H1 (cell line): ENCODE results near the gene CSH1. TPM values are rescaled to one million over a fixed set of nuclear protein-coding genes. Genes with fewer than 3 reads are reported as not detected.

ENCODE experiments used
- CTCF ChIA-PET: fragments of 300-600 bp; sonication (Branson Sonifier 250); formaldehyde crosslinking; loops from one replicate; lab custom pipeline; 2021; ENCODE audit not compliant: partially characterized antibody; lab: Charles Lee
- POLR2A ChIA-PET: fragments of 300-600 bp; sonication (Branson Sonifier 250); formaldehyde crosslinking; loops from one replicate; lab custom pipeline; 2021; ENCODE audit warnings: inconsistent platforms; ENCODE audit not compliant: partially characterized antibody; lab: Charles Lee
- DNase-seq, 2 experiments: peaks; one replicate each; pipeline versions ENCODE4 v3.0.0 to v3.0.0-alpha.2; 2010 to 2022; ENCODE audit warnings: low spot score in 2 of 2, low read depth in 1 of 2, mixed read lengths in 1 of 2
- FAIRE-seq: peaks from 2 replicates; lab custom pipeline; 2011; peaks lifted over from hg19 to GRCh38; lab: Jason Lieb, UNC
- H2AFZ ChIP-seq: 2 replicates; pipeline ENCODE4 v1.8.1; 2012; ENCODE audit warnings: low read length, inconsistent platforms
- H2AK5ac ChIP-seq: 2 replicates; pipeline ENCODE4 v1.6.1; 2013; ENCODE audit warnings: low read depth, low read length
- H2BK120ac ChIP-seq: replicated peaks from 2 replicates; pipeline ENCODE3; 2013; ENCODE audit warnings: low read depth, low read length, inconsistent platforms
- H2BK12ac ChIP-seq: 2 replicates; pipeline ENCODE4 v1.6.1; 2013; ENCODE audit warnings: low read depth, low read length
- H2BK15ac ChIP-seq: 2 replicates; pipeline ENCODE4 v1.6.1; 2013; ENCODE audit warnings: low read length
- H2BK20ac ChIP-seq: 2 replicates; pipeline ENCODE4 v1.6.1; 2013; ENCODE audit warnings: low read length
- H2BK5ac ChIP-seq: 2 replicates; pipeline ENCODE4 v1.6.1; 2013; ENCODE audit warnings: low read depth, low read length
- H3K14ac ChIP-seq: 2 replicates; pipeline ENCODE4 v1.6.1; 2013; ENCODE audit warnings: inconsistent platforms; ENCODE audit not compliant: insufficient read length
- H3K18ac ChIP-seq: 2 replicates; pipeline ENCODE4 v1.6.1; 2013; ENCODE audit warnings: low read length; ENCODE audit errors: extremely low read depth
- H3K23ac ChIP-seq: 2 replicates; pipeline ENCODE4 v1.6.1; 2013; ENCODE audit warnings: inconsistent platforms; ENCODE audit not compliant: insufficient read length
- H3K23me2 ChIP-seq: 2 replicates; pipeline ENCODE4 v1.6.1; 2013; ENCODE audit warnings: low read depth, low read length
- H3K27ac ChIP-seq: 2 replicates; pipeline ENCODE4 v1.6.1; 2011; ENCODE audit warnings: low read depth, low read length, inconsistent platforms
- H3K27me3 ChIP-seq, 4 experiments: replicated peaks in 1 of 4; 1 replicate in 1 of 4; 2 replicates in 3 of 4; pipeline versions ENCODE4 v1.6.1 to v1.8.1; 2011 to 2013; ENCODE audit warnings: low read length in 3 of 4, mild to moderate bottlenecking in 3 of 4, inconsistent platforms in 2 of 4, mixed read lengths in 2 of 4, moderate library complexity in 1 of 4; ENCODE audit not compliant: control insufficient read depth in 3 of 4, insufficient read depth in 3 of 4; ENCODE audit errors: extremely low read depth in 1 of 4
- H3K36me3 ChIP-seq, 4 experiments: 2 replicates each; pipeline versions ENCODE4 v1.6.1 to v1.8.1; 2011 to 2013; ENCODE audit warnings: mild to moderate bottlenecking in 4 of 4, low read length in 3 of 4, moderate library complexity in 2 of 4, control low read depth in 1 of 4, inconsistent platforms in 1 of 4; ENCODE audit not compliant: insufficient read depth in 4 of 4, control insufficient read depth in 2 of 4
- H3K4ac ChIP-seq: replicated peaks from 2 replicates; pipeline ENCODE3; 2013; ENCODE audit warnings: low read length, low read depth, mixed read lengths, inconsistent platforms; ENCODE audit not compliant: insufficient read length
- H3K4me1 ChIP-seq, 4 experiments: replicated peaks in 1 of 4; 1 replicate in 1 of 4; 2 replicates in 3 of 4; pipeline versions ENCODE4 v1.6.1 to v1.8.1; 2011 to 2013; ENCODE audit warnings: low read length in 3 of 4, inconsistent platforms in 2 of 4, mixed read lengths in 1 of 4; ENCODE audit not compliant: insufficient read depth in 4 of 4, control insufficient read depth in 3 of 4
- H3K4me2 ChIP-seq, 2 experiments: 2 replicates each; pipeline versions ENCODE4 v1.6.1 to v1.8.1; 2011 to 2013; ENCODE audit warnings: low read depth in 2 of 2, low read length in 2 of 2, control low read depth in 1 of 2, inconsistent platforms in 1 of 2, mild to moderate bottlenecking in 1 of 2; ENCODE audit not compliant: insufficient read depth in 1 of 2
- H3K4me3 ChIP-seq, 4 experiments: fragments of 200-600, 300-600 bp in 1 of 4; sonication (generic), shearing (Covaris generic), sonication (Bioruptor Twin) in 1 of 4; 2 replicates each; pipeline versions ENCODE4 v1.5.1 to v1.8.1; 2011 to 2016; ENCODE audit warnings: low read length in 4 of 4, low read depth in 3 of 4, control low read depth in 2 of 4, inconsistent platforms in 2 of 4, mild to moderate bottlenecking in 2 of 4, mixed read lengths in 1 of 4, moderate library complexity in 1 of 4; ENCODE audit not compliant: insufficient read depth in 2 of 4; ENCODE audit errors: extremely low read depth in 1 of 4
- H3K56ac ChIP-seq: replicated peaks from 2 replicates; pipeline ENCODE3; 2013; ENCODE audit warnings: low read depth, mild to moderate bottlenecking, mixed read lengths, low read length, inconsistent platforms; ENCODE audit not compliant: insufficient read length
- H3K79me1 ChIP-seq: 2 replicates; pipeline ENCODE4 v1.6.1; 2013; ENCODE audit warnings: low read depth, low read length, control low read depth
- H3K79me2 ChIP-seq, 2 experiments: 2 replicates each; pipeline versions ENCODE4 v1.6.1 to v1.8.1; 2012 to 2013; ENCODE audit warnings: low read length in 2 of 2, mild to moderate bottlenecking in 2 of 2, inconsistent platforms in 1 of 2; ENCODE audit not compliant: insufficient read depth in 2 of 2, control insufficient read depth in 1 of 2
- H3K9ac ChIP-seq, 4 experiments: replicated peaks in 1 of 4; 1 replicate in 1 of 4; 2 replicates in 3 of 4; pipeline versions ENCODE4 v1.6.1 to v1.8.1; 2011 to 2013; ENCODE audit warnings: low read depth in 3 of 4, low read length in 3 of 4, control low read depth in 2 of 4, mild to moderate bottlenecking in 2 of 4, moderate library complexity in 2 of 4, inconsistent platforms in 1 of 4; ENCODE audit errors: extremely low read depth in 1 of 4
- H3K9me3 ChIP-seq, 2 experiments: 2 replicates each; pipeline versions ENCODE4 v1.6.1 to v1.8.1; 2012 to 2013; ENCODE audit warnings: mild to moderate bottlenecking in 2 of 2, moderate library complexity in 2 of 2, control low read depth in 1 of 2, inconsistent platforms in 1 of 2, low read depth in 1 of 2, low read length in 1 of 2, mixed read lengths in 1 of 2; ENCODE audit not compliant: insufficient read depth in 2 of 2
- H4K20me1 ChIP-seq, 2 experiments: replicated peaks in 1 of 2; 2 replicates each; pipeline versions ENCODE3 to v1.8.1; 2011 to 2013; ENCODE audit warnings: inconsistent platforms in 2 of 2, low read length in 2 of 2, mild to moderate bottlenecking in 1 of 2; ENCODE audit not compliant: insufficient read depth in 2 of 2, control insufficient read depth in 1 of 2
- H4K5ac ChIP-seq: 2 replicates; pipeline ENCODE4 v1.6.1; 2013; ENCODE audit warnings: low read length, low read depth, mixed read lengths, inconsistent platforms; ENCODE audit not compliant: insufficient read length
- H4K8ac ChIP-seq: 2 replicates; pipeline ENCODE4 v1.8.0; 2013; ENCODE audit warnings: mild to moderate bottlenecking, moderate library complexity, low read length, inconsistent platforms; ENCODE audit not compliant: insufficient read depth; ENCODE audit errors: extremely low read depth
- H4K91ac ChIP-seq: replicated peaks from 2 replicates; pipeline ENCODE3; 2013; ENCODE audit warnings: low read length, mixed read lengths, inconsistent platforms; ENCODE audit not compliant: insufficient read length
- CEBPB ChIP-seq: IDR thresholded peaks from 2 replicates; pipeline ENCODE4 v1.6.1; 2012; ENCODE audit warnings: low read depth, low read length
- HDAC6 ChIP-seq: IDR thresholded peaks from one replicate; pipeline ENCODE4 v1.7.1; 2012; ENCODE audit warnings: low read depth, mild to moderate bottlenecking, inconsistent platforms, low read length, moderate library complexity
- PHF8 ChIP-seq: fragments of 200-600 bp; sonication (generic); conservative IDR thresholded peaks from 2 replicates; pipeline ENCODE4 v1.7.1; 2012; ENCODE audit warnings: low read depth, mild to moderate bottlenecking, inconsistent platforms, low read length, moderate library complexity
- RNF2 ChIP-seq: fragments of 200-900, 300-1000 bp; sonication (generic); IDR thresholded peaks from 2 replicates; pipeline ENCODE4 v1.7.1; 2016; ENCODE audit warnings: borderline replicate concordance, low read depth, mild to moderate bottlenecking, antibody characterized with exemption, low read length; ENCODE audit not compliant: poor library complexity, severe bottlenecking; ENCODE audit errors: missing control alignments
- SIX5 ChIP-seq: IDR thresholded peaks from 2 replicates; pipeline ENCODE4 v1.6.1; 2011; ENCODE audit warnings: mild to moderate bottlenecking, low read depth, low read length
- SP4 ChIP-seq: IDR thresholded peaks from 2 replicates; pipeline ENCODE4 v1.6.1; 2012; ENCODE audit warnings: low read length, inconsistent platforms
- TAF1 ChIP-seq: IDR thresholded peaks from 2 replicates; pipeline ENCODE4 v1.6.1; 2011; ENCODE audit warnings: mild to moderate bottlenecking, low read depth, low read length
- TBP ChIP-seq: IDR thresholded peaks from 2 replicates; pipeline ENCODE4 v1.6.1; 2011; ENCODE audit warnings: low read depth, low read length, improper control_type of control experiment
- YY1 ChIP-seq: IDR thresholded peaks from 2 replicates; pipeline ENCODE4 v1.6.1; 2011; ENCODE audit warnings: low read depth, mild to moderate bottlenecking, low read length
- WGBS, 2 experiments: shearing (Covaris generic) in 1 of 2; methylation state at CpG; one replicate each; pipeline versions ENCODE4 v1.1.6 to v1.1.7; 2013 to 2015; ENCODE audit warnings: low lambda C conversion rate in 2 of 2, mixed read lengths in 2 of 2, inconsistent platforms in 1 of 2, low coverage in 1 of 2, missing lambda C conversion rate in 1 of 2; ENCODE audit not compliant: insufficient replicate concordance in 2 of 2, insufficient coverage in 1 of 2, insufficient read length in 1 of 2; ENCODE audit errors: extremely low coverage in 1 of 2, missing lambda C conversion rate in 1 of 2; 5-methylcytosine and 5-hydroxymethylcytosine counted together
- polyA plus RNA-seq, 7 experiments: library from polyadenylated mRNA; depleted of rRNA in 3 of 7; stranded (reverse) in 5 of 7; unstranded in 2 of 7; fragments of >200 nt in 5 of 7; fragments of 200-250 nt in 2 of 7; gene quantifications; 1 replicate in 5 of 7; 2 replicates in 1 of 7; 4 replicates in 1 of 7; pipeline versions ENCODE4 v1.2.1 to v1.2.3, GENCODE V29; 2011 to 2013; ENCODE audit warnings: missing spikeins in 2 of 7, mixed read lengths in 2 of 7
- total RNA-seq: library from RNA; stranded (reverse); fragmentation: NEBNext Ultra II Directional; extraction: Animal tissue kit (Norgen Biotek cat#: 25700); gene quantifications from 2 replicates; pipeline ENCODE4 v1.2.1, GENCODE V29; 2021

The CSH1 gene
- total and polyA plus RNA-seq, 2 of the 8 experiments (the other 6 are each of a cell fraction or from before 2014, with no cell fraction given): 0.12 TPM; not detected in 1

DNA sequence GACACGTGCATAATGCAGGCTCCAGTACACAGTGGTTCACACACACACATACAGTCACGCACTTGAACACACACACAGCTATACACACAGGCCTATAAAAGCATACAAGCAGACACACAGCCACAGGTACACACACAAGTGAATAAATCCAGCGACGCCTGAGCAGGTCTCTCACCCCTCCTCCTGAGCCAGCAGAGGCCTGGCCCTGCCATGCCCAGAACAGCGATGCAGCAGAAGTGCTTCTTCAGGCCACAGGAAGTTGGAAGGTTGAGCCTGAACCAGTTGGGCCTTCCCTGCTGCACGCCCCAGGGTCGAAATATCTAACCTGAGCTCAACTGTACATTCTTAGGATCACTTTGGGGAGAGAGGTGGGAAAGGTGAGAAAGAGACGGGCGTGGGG, 43.0 kb upstream of the CSH1 start:
- Histone ChIP-seq H3K36me3 (peaks cover 0 to 21% (median 1%) of the 10 kb centered on the region in 4 experiments; a peak in 4 of 8 replicates), H4K20me1 (peaks cover 0 to 5% of the 10 kb centered on the region in 2 experiments), H4K91ac (no peak overlapping the region), H2BK120ac (no peak overlapping the region), H3K23me2 (no peaks in the 10 kb centered on the region), H3K79me2 (no peaks in the 10 kb centered on the region), H3K18ac (no peak overlapping the region), H3K23ac (no peak overlapping the region), H2BK5ac (no peak overlapping the region; the same call in 1 of the 2 replicates), H3K56ac (no peak overlapping the region), H2BK12ac (no peak overlapping the region), H3K27me3 (no peaks in the 10 kb centered on the region), H4K8ac (peak overlapping the region; percentile 57; the same call in 1 of the 2 replicates), H2BK15ac (no peak overlapping the region), H3K4me2 (no peak overlapping the region), H2BK20ac (no peak overlapping the region), H3K4me3 (no peak overlapping the region), H2AFZ (no peak overlapping the region), H2AK5ac (0 out of 2 replicates have a peak overlapping the region, but pooled peaks have one; percentile 53), H3K14ac (no peak overlapping the region), H4K5ac (no peak overlapping the region), H3K9me3 (no peaks in the 10 kb centered on the region), H3K4me1 (peaks cover 0 to 2% (median 0%) of the 10 kb centered on the region in 4 experiments; a peak in 2 of 7 replicates), H3K4ac (no peak overlapping the region), H3K79me1 (no peaks in the 10 kb centered on the region), H3K9ac (no peak overlapping the region), H3K27ac (no peak overlapping the region)
- POLR2A ChIA-PET: interaction anchor here (1.4 to 1.6 kb wide), 2 partner anchors 9 to 15 kb away, joined by 3 to 8 read pairs; no protein-coding TSS in a partner anchor
- FAIRE-seq: no peak
- WGBS, 2 experiments: 85% methylated on average over 9 of the region's 9 CpGs; no CpG with 5 or more reads in 1 of the 2 experiments
- no peak for DNase-seq
- no peak for TF ChIP-seq SIX5
- TF ChIP-seq SP4: no peak
- TF ChIP-seq RNF2: no peak
- TF ChIP-seq PHF8: no peak
- TF ChIP-seq TBP: no peak
- no peak for TF ChIP-seq YY1
- no peak for TF ChIP-seq TAF1
- TF ChIP-seq HDAC6: no peak
- no peak for TF ChIP-seq CEBPB
- CTCF ChIA-PET: interaction anchor here (0.7 to 6.1 kb wide), 17 partner anchors 8 to 107 kb away, joined by 3 to 64 read pairs (median 5); partner anchors contain the start of genes CD79B, CSHL1 and GH1
